Muscle layer of colon (tissue), 2 donors: ENCODE measurements around the gene RPL7L1.

Source experiments
- H3K27ac ChIP-seq: one replicate; pipeline ENCODE4 v1.7.0; 2013; ENCODE audit warnings: low read depth, mild to moderate bottlenecking, low read length, moderate library complexity
- H3K27me3 ChIP-seq, 2 donors: one replicate each; pipeline ENCODE4 v1.7.0; 2013; ENCODE audit warnings: low read length in 2 of 2, mild to moderate bottlenecking in 2 of 2; ENCODE audit not compliant: insufficient read depth in 2 of 2, control insufficient read depth in 1 of 2
- H3K36me3 ChIP-seq: one replicate; pipeline ENCODE4 v1.7.0; 2013; ENCODE audit warnings: mild to moderate bottlenecking, low read length; ENCODE audit not compliant: insufficient read depth
- H3K4me1 ChIP-seq: one replicate; pipeline ENCODE4 v1.7.0; 2013; ENCODE audit warnings: mild to moderate bottlenecking, low read length; ENCODE audit not compliant: insufficient read depth
- H3K4me3 ChIP-seq, 2 donors: one replicate each; pipeline ENCODE4 v1.7.0; 2013; ENCODE audit warnings: low read length in 2 of 2, low read depth in 1 of 2, mild to moderate bottlenecking in 1 of 2, moderate library complexity in 1 of 2
- H3K9ac ChIP-seq: one replicate; pipeline ENCODE4 v1.7.0; 2013; ENCODE audit warnings: low read length
- H3K9me3 ChIP-seq: one replicate; pipeline ENCODE4 v1.7.0; 2013; ENCODE audit warnings: mild to moderate bottlenecking, low read length
- donor health status: abdominal sarcoma.
- donor health status: Adenocarcinoma of cecum.

Gene RPL7L1

GRCh38 chr6:42879372-42880239 lies at the start of gene RPL7L1:
TSS of gene RPL7L1 (plus strand) at chr6:42879616. CDS start at chr6:42879911, 295 bp downstream.
- peak within 1 kb of the TSS; percentile 95 for H3K9ac ChIP-seq
- no peaks in the 10 kb centered on the region for H3K27me3 ChIP-seq
- peak within 1 kb of the TSS; percentile 89 for H3K27ac ChIP-seq
- H3K9me3 ChIP-seq: no peaks in the 10 kb centered on the region
- peak within 1 kb of the TSS; percentile 55 to 98 for H3K4me3 ChIP-seq
- H3K36me3 ChIP-seq: peaks cover 25% of the 10 kb centered on the region
- peaks cover 9% of the 10 kb centered on the region for H3K4me1 ChIP-seq

- H3K9me3 ChIP-seq: no peaks in the 10 kb centered on the region
- H3K36me3 ChIP-seq: peaks cover 40% of the 10 kb centered on the region
- H3K27me3 ChIP-seq: no peaks in the 10 kb centered on the region
These were observed 48.2 kb upstream of the RPL7L1 start for GRCh38 chr6:42831237-42831636.

GRCh38 chr6:42834056-42834455 lies 45.4 kb upstream of the RPL7L1 start:
- Histone ChIP-seq H3K4me3 (no peak overlapping the region), H3K36me3 (peaks cover 18% of the 10 kb centered on the region), H3K9me3 (no peaks in the 10 kb centered on the region), H3K27ac (no peak overlapping the region), H3K27me3 (no peaks in the 10 kb centered on the region), H3K9ac (no peak overlapping the region), H3K4me1 (no peaks in the 10 kb centered on the region)

More at GRCh38 chr6:42831237-42831636, 48.2 kb upstream of the RPL7L1 start:
- no peak overlapping the region for H3K4me3 ChIP-seq
- H3K9ac ChIP-seq: no peak overlapping the region
- no peak overlapping the region for H3K27ac ChIP-seq
- no peaks in the 10 kb centered on the region for H3K4me1 ChIP-seq

- Histone ChIP-seq H3K27me3 (no peaks in the 10 kb centered on the region), H3K9ac (no peak overlapping the region), H3K27ac (no peak overlapping the region), H3K4me1 (no peaks in the 10 kb centered on the region), H3K4me3 (no peak overlapping the region), H3K9me3 (no peaks in the 10 kb centered on the region), H3K36me3 (peaks cover 13% of the 10 kb centered on the region)
These were observed 37.4 kb upstream of the RPL7L1 start for GRCh38 chr6:42841844-42842584.

GRCh38 chr6:42845327-42845694 lies 34.1 kb upstream of the RPL7L1 start:
- H3K4me3 ChIP-seq: no peak overlapping the region
- no peaks in the 10 kb centered on the region for H3K4me1 ChIP-seq
- H3K27me3 ChIP-seq: no peaks in the 10 kb centered on the region
- H3K36me3 ChIP-seq: peaks cover 13% of the 10 kb centered on the region
- H3K9me3 ChIP-seq: no peaks in the 10 kb centered on the region
- no peak overlapping the region for H3K9ac ChIP-seq
- H3K27ac ChIP-seq: no peak overlapping the region

GRCh38 chr6:42846505-42846904 lies 32.9 kb upstream of the RPL7L1 start:
- H3K4me1 ChIP-seq: no peaks in the 10 kb centered on the region
- no peaks in the 10 kb centered on the region for H3K9me3 ChIP-seq
- no peak overlapping the region for H3K4me3 ChIP-seq
- H3K27me3 ChIP-seq: no peaks in the 10 kb centered on the region
- peaks cover 13% of the 10 kb centered on the region for H3K36me3 ChIP-seq
- no peak overlapping the region for H3K27ac ChIP-seq
- no peak overlapping the region for H3K9ac ChIP-seq

- Histone ChIP-seq H3K9me3 (no peaks in the 10 kb centered on the region), H3K36me3 (peaks cover 15% of the 10 kb centered on the region), H3K27ac (no peak overlapping the region), H3K9ac (no peak overlapping the region), H3K4me3 (no peak overlapping the region), H3K4me1 (no peaks in the 10 kb centered on the region), H3K27me3 (no peaks in the 10 kb centered on the region)
These were observed 30.7 kb upstream of the RPL7L1 start for GRCh38 chr6:42848700-42849099.

- no peak overlapping the region for H3K9ac ChIP-seq
- H3K36me3 ChIP-seq: peaks cover 35% of the 10 kb centered on the region
These were observed 27.8 kb upstream of the RPL7L1 start for GRCh38 chr6:42851599-42851998.

GRCh38 chr6:42860036-42860435 lies 19.4 kb upstream of the RPL7L1 start:
- Histone ChIP-seq H3K36me3 (peaks cover 72% of the 10 kb centered on the region), H3K27me3 (no peaks in the 10 kb centered on the region)

More at GRCh38 chr6:42851599-42851998, 27.8 kb upstream of the RPL7L1 start:
- Histone ChIP-seq H3K27ac (no peak overlapping the region), H3K4me3 (no peak overlapping the region), H3K4me1 (no peaks in the 10 kb centered on the region), H3K9me3 (no peaks in the 10 kb centered on the region), H3K27me3 (no peaks in the 10 kb centered on the region)

GRCh38 chr6:42860481-42860880 lies 18.9 kb upstream of the RPL7L1 start:
- Histone ChIP-seq H3K4me1 (no peaks in the 10 kb centered on the region), H3K27me3 (no peaks in the 10 kb centered on the region), H3K27ac (no peak overlapping the region), H3K9ac (no peak overlapping the region), H3K4me3 (no peak overlapping the region), H3K9me3 (no peaks in the 10 kb centered on the region), H3K36me3 (peaks cover 69% of the 10 kb centered on the region)

More at GRCh38 chr6:42860036-42860435, 19.4 kb upstream of the RPL7L1 start:
- Histone ChIP-seq H3K4me1 (no peaks in the 10 kb centered on the region), H3K9me3 (no peaks in the 10 kb centered on the region), H3K4me3 (no peak overlapping the region), H3K9ac (no peak overlapping the region), H3K27ac (no peak overlapping the region)

- Histone ChIP-seq H3K27ac (no peak overlapping the region), H3K27me3 (no peaks in the 10 kb centered on the region), H3K9ac (no peak overlapping the region), H3K4me1 (no peaks in the 10 kb centered on the region), H3K36me3 (peaks cover 63% of the 10 kb centered on the region), H3K4me3 (no peak overlapping the region), H3K9me3 (no peaks in the 10 kb centered on the region)
These were observed 14.8 kb upstream of the RPL7L1 start for GRCh38 chr6:42864602-42865001.
